Neural cell (in vitro differentiated cells): ENCODE measurements around the gene OR6X1. TPM values are rescaled to one million over a fixed set of nuclear protein-coding genes. Genes with fewer than 3 reads are reported as not detected.
"Not testable (repeated sequence)": the region's sequence is repeated elsewhere in the genome, so short reads cannot be mapped to it uniquely, and the experiment has no call there.

Source experiments
- H2AFZ ChIP-seq: fragments of 200-600, 300-800 bp; sonication (generic), shearing (Covaris generic); 2 replicates; pipeline ENCODE4 v1.6.0; 2014; ENCODE audit warnings: low read depth, mild to moderate bottlenecking, antibody characterized with exemption, low read length, moderate library complexity
- H3F3A ChIP-seq: fragments of 200-600 bp; shearing (Covaris generic); 2 replicates; pipeline ENCODE4 v1.6.1; 2016; ENCODE audit warnings: mild to moderate bottlenecking, moderate library complexity, mixed read lengths, antibody characterized with exemption, low read length; ENCODE audit not compliant: insufficient read depth, poor library complexity, severe bottlenecking
- H3K27ac ChIP-seq: fragments of 200-600, 300-800 bp; sonication (generic), shearing (Covaris generic); 2 replicates; pipeline ENCODE4 v1.5.1; 2014; ENCODE audit warnings: mild to moderate bottlenecking, low read length, moderate library complexity
- H3K27me3 ChIP-seq: fragments of 300-800, 200-600 bp; sonication (generic), shearing (Covaris generic); 2 replicates; pipeline ENCODE4 v1.6.0; 2014; ENCODE audit warnings: mild to moderate bottlenecking, low read depth, low read length, moderate library complexity; ENCODE audit not compliant: insufficient read depth
- H3K36me3 ChIP-seq: fragments of 300-800, 200-600 bp; sonication (generic), shearing (Covaris generic); 2 replicates; pipeline ENCODE4 v1.5.1; 2014; ENCODE audit warnings: mild to moderate bottlenecking, antibody characterized with exemption, low read length, moderate library complexity; ENCODE audit not compliant: insufficient read depth
- H3K4me2 ChIP-seq: fragments of 300-800, 200-600 bp; sonication (generic), shearing (Covaris generic); 2 replicates; pipeline ENCODE4 v1.6.0; 2014; ENCODE audit warnings: mild to moderate bottlenecking, low read length
- H3K4me3 ChIP-seq: fragments of 300-800, 200-600 bp; sonication (generic), shearing (Covaris generic); 2 replicates; pipeline ENCODE4 v1.5.1; 2014; ENCODE audit warnings: mild to moderate bottlenecking, low read length, moderate library complexity
- H3K79me2 ChIP-seq: fragments of 200-600 bp; shearing (Covaris generic); replicated peaks from 2 replicates; pipeline ENCODE4 v1.6.0; 2014; ENCODE audit warnings: mild to moderate bottlenecking, low read length, moderate library complexity; ENCODE audit not compliant: insufficient read depth
- H3K9ac ChIP-seq: fragments of 300-800, 200-600 bp; sonication (generic), shearing (Covaris generic); 2 replicates; pipeline ENCODE4 v1.6.1; 2016; ENCODE audit warnings: mild to moderate bottlenecking, low read length, mixed read lengths
- H3K9me2 ChIP-seq: fragments of 200-600 bp; shearing (Covaris generic); 2 replicates; pipeline ENCODE4 v1.6.1; 2016; ENCODE audit warnings: mild to moderate bottlenecking, low read length, mixed read lengths; ENCODE audit not compliant: insufficient read depth
- H3K9me3 ChIP-seq: fragments of 200-600, 300-800 bp; sonication (generic), shearing (Covaris generic); 2 replicates; pipeline ENCODE4 v1.6.1; 2016; ENCODE audit warnings: mild to moderate bottlenecking, mixed run types, low read length, moderate library complexity, mixed read lengths
- H4K20me1 ChIP-seq: fragments of 200-600 bp; shearing (Covaris generic); 2 replicates; pipeline ENCODE4 v1.6.1; 2016; ENCODE audit warnings: mild to moderate bottlenecking, mixed run types; ENCODE audit not compliant: insufficient read depth
- CTCF ChIP-seq: fragments of 450-650 bp; IDR thresholded peaks from 2 replicates; pipeline ENCODE4 v1.5.1; 2014; ENCODE audit warnings: antibody characterized with exemption, mild to moderate bottlenecking, moderate library complexity; ENCODE audit not compliant: poor library complexity, severe bottlenecking
- RAD21 ChIP-seq: fragments of 450-650 bp; conservative IDR thresholded peaks from 2 replicates; pipeline ENCODE4 v1.6.1; 2014; ENCODE audit warnings: antibody characterized with exemption, mild to moderate bottlenecking, moderate library complexity
- REST ChIP-seq: IDR thresholded peaks from 2 replicates; pipeline ENCODE4 v1.6.1; 2012; ENCODE audit warnings: borderline replicate concordance
- SMC3 ChIP-seq: fragments of 450-650 bp; conservative IDR thresholded peaks from 2 replicates; pipeline ENCODE4 v1.6.1; 2014; ENCODE audit warnings: antibody characterized with exemption, mild to moderate bottlenecking, moderate library complexity; ENCODE audit not compliant: poor library complexity
- TAF1 ChIP-seq: IDR thresholded peaks from 2 replicates; pipeline ENCODE4 v1.6.1; 2012; ENCODE audit warnings: low read depth
- polyA plus RNA-seq: library from polyadenylated mRNA; depleted of rRNA; stranded (reverse); fragments of >200 nt; gene quantifications from 2 replicates; pipeline ENCODE4 v1.2.3, GENCODE V29; 2014

Gene OR6X1
- polyA plus RNA-seq, 1 donor from 2014 or later, result not detected

DNA sequence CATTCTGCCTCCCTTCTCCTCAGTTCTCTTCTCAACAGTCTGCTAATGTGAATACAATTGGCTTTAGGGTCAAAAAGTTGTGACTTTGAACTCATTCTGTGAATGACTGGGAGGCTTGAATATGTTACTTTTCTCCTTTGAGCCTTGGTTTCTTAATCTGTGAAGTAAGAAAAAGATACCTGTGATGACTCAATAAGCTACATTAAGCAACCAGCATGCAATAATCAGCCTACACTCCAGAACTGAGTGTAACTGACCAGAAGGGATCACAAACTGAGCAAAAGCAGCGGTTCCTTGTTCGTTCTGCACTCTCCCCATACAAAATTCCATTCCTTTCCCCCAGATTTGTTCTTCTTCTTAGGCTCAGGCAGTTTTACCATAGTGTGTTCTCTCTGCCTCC, 36.3 kb downstream of the OR6X1 start:
- Histone ChIP-seq H3K4me3 (no peak overlapping the region), H3K9me3 (no peaks in the 10 kb centered on the region), H3K9ac (no peak overlapping the region), H3F3A (no peaks in the 10 kb centered on the region), H4K20me1 (no peaks in the 10 kb centered on the region), H3K9me2 (no peaks in the 10 kb centered on the region), H3K79me2 (no peaks in the 10 kb centered on the region), H3K4me2 (no peak overlapping the region), H3K27me3 (no peaks in the 10 kb centered on the region), H2AFZ (no peak overlapping the region), H3K27ac (no peak overlapping the region), H3K36me3 (no peaks in the 10 kb centered on the region)
- TF ChIP-seq TAF1, result no peak

DNA sequence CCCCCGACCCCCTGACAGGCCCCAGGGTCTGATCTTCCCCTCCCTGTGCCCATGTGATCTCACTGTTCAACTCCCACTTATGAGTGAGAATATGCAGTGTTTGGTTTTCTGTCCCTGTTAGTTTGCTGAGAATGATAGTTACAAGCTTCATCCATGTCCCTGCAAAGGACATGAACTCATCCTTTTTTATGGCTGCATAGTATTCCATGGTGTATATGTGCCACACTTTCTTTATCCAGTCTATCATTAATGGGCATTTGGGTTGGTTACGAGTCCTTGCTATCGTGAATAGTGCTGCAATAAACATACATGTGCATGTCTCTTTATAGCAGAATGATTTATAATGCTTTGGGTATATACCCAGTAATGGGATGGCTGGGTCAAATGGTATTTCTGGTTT, 41.7 kb downstream of the OR6X1 start:
- not testable (repeated sequence) for H4K20me1 ChIP-seq, H3K9me2 ChIP-seq, H3K27me3 ChIP-seq, H3K4me3 ChIP-seq, H3K9ac ChIP-seq, H3F3A ChIP-seq, H2AFZ ChIP-seq, H3K36me3 ChIP-seq, H3K9me3 ChIP-seq, H3K79me2 ChIP-seq, H3K4me2 ChIP-seq, H3K27ac ChIP-seq

GRCh38 chr11:123707606-123708205, 46.6 kb downstream of the OR6X1 start:
- H3K79me2 ChIP-seq, result no peaks in the 10 kb centered on the region

More at GRCh38 chr11:123707606-123708205, 46.6 kb downstream of the OR6X1 start:
- no peak for TF ChIP-seq TAF1
- peak; percentile 94 for TF ChIP-seq CTCF
- TF ChIP-seq RAD21, result peak; percentile 97
- no peak for TF ChIP-seq REST
- TF ChIP-seq SMC3, result peak; percentile 100
- Histone ChIP-seq H3K36me3 (no peaks in the 10 kb centered on the region), H3K27ac (no peak overlapping the region), H3K27me3 (no peaks in the 10 kb centered on the region), H3F3A (no peaks in the 10 kb centered on the region), H4K20me1 (no peaks in the 10 kb centered on the region), H3K9me2 (no peaks in the 10 kb centered on the region), H3K9ac (no peak overlapping the region), H3K4me2 (no peak overlapping the region), H3K4me3 (no peak overlapping the region), H3K9me3 (no peaks in the 10 kb centered on the region), H2AFZ (no peak overlapping the region)
